ENCODE results near the gene SGCG. TPM values are rescaled to one million over a fixed set of nuclear protein-coding genes. Genes with fewer than 3 reads are reported as not detected.

Gene SGCG
- polyA plus RNA-seq, 1 donor from 2014 or later = not detected

- H3K9me2 ChIP-seq (ENCODE audit: insufficient read depth, low read length) = no peaks in the 10 kb centered on the region
- no peak overlapping the region for H2AFZ ChIP-seq (ENCODE audit: low read depth, low read length)
- H3K27ac ChIP-seq (ENCODE audit: low read length) = no peak overlapping the region
- no peaks in the 10 kb centered on the region for H3K79me2 ChIP-seq (replicated peaks; ENCODE audit: insufficient read depth, low read length)
- no peaks in the 10 kb centered on the region for H3K36me3 ChIP-seq (ENCODE audit: insufficient read depth, low read length)
- no peaks in the 10 kb centered on the region for H3K27me3 ChIP-seq (ENCODE audit: insufficient read depth, low read depth, low read length)
- H3K9me3 ChIP-seq (ENCODE audit: low read length) = no peaks in the 10 kb centered on the region
- H3K4me2 ChIP-seq (ENCODE audit: low read length) = no peak overlapping the region
- TF ChIP-seq POLR2AphosphoS5 (IDR thresholded peaks at IDR 0.05) (no peak), MXI1 (conservative IDR thresholded peaks at IDR 0.05; ENCODE audit: poor library complexity, severe bottlenecking) (no peak), CTCF (IDR thresholded peaks at IDR 0.05; ENCODE audit: poor library complexity, severe bottlenecking) (no peak), SMC3 (conservative IDR thresholded peaks at IDR 0.05; ENCODE audit: poor library complexity) (no peak), REST (IDR thresholded peaks at IDR 0.05; ENCODE audit: borderline replicate concordance) (no peak), EP300 (conservative IDR thresholded peaks at IDR 0.05; ENCODE audit: poor library complexity, severe bottlenecking) (no peak), TAF1 (IDR thresholded peaks at IDR 0.05; ENCODE audit: low read depth) (no peak), EZH2 (IDR thresholded peaks at IDR 0.05; ENCODE audit: borderline replicate concordance, insufficient read depth, low read length, poor library complexity, severe bottlenecking) (no peak), RAD21 (conservative IDR thresholded peaks at IDR 0.05) (no peak)
- H3K9ac ChIP-seq (ENCODE audit: low read length) = no peak overlapping the region
- H3F3A ChIP-seq (ENCODE audit: insufficient read depth, low read length, poor library complexity, severe bottlenecking) = no peaks in the 10 kb centered on the region
- H4K20me1 ChIP-seq (ENCODE audit: insufficient read depth) = no peaks in the 10 kb centered on the region
- H3K4me3 ChIP-seq (ENCODE audit: low read length) = no peak overlapping the region
Observed at GRCh38 chr13:23205807-23206206, 25.0 kb downstream of the SGCG start.

- Histone ChIP-seq H3K36me3 (ENCODE audit: insufficient read depth, low read length) (no peaks in the 10 kb centered on the region), H3K9me2 (ENCODE audit: insufficient read depth, low read length) (no peaks in the 10 kb centered on the region), H3K9ac (ENCODE audit: low read length) (no peak overlapping the region), H3K79me2 (replicated peaks; ENCODE audit: insufficient read depth, low read length) (no peaks in the 10 kb centered on the region), H2AFZ (ENCODE audit: low read depth, low read length) (no peak overlapping the region), H3K27ac (ENCODE audit: low read length) (no peak overlapping the region), H3F3A (ENCODE audit: insufficient read depth, low read length, poor library complexity, severe bottlenecking) (no peaks in the 10 kb centered on the region), H3K4me2 (ENCODE audit: low read length) (no peak overlapping the region), H3K27me3 (ENCODE audit: insufficient read depth, low read depth, low read length) (no peaks in the 10 kb centered on the region), H3K4me3 (ENCODE audit: low read length) (no peak overlapping the region), H3K9me3 (ENCODE audit: low read length) (no peaks in the 10 kb centered on the region), H4K20me1 (ENCODE audit: insufficient read depth) (no peaks in the 10 kb centered on the region)
- TF ChIP-seq SMC3 (conservative IDR thresholded peaks at IDR 0.05; ENCODE audit: poor library complexity) (no peak), POLR2AphosphoS5 (IDR thresholded peaks at IDR 0.05) (no peak), MXI1 (conservative IDR thresholded peaks at IDR 0.05; ENCODE audit: poor library complexity, severe bottlenecking) (no peak), EZH2 (IDR thresholded peaks at IDR 0.05; ENCODE audit: borderline replicate concordance, insufficient read depth, low read length, poor library complexity, severe bottlenecking) (no peak), TAF1 (IDR thresholded peaks at IDR 0.05; ENCODE audit: low read depth) (no peak), EP300 (conservative IDR thresholded peaks at IDR 0.05; ENCODE audit: poor library complexity, severe bottlenecking) (no peak), REST (IDR thresholded peaks at IDR 0.05; ENCODE audit: borderline replicate concordance) (no peak), RAD21 (conservative IDR thresholded peaks at IDR 0.05) (no peak), CTCF (IDR thresholded peaks at IDR 0.05; ENCODE audit: poor library complexity, severe bottlenecking) (no peak)
Observed at GRCh38 chr13:23212671-23213070, 31.9 kb downstream of the SGCG start.
